ENCODE results near the gene ONECUT1. TPM values are rescaled to one million over a fixed set of nuclear protein-coding genes. Genes with fewer than 3 reads are reported as not detected.

ONECUT1 gene
- total RNA-seq, 1 donor from 2014 or later: not detected

- peak in 1 of 2 donors; percentile 28 for DNase-seq (ENCODE audit: low read depth in 2 of 2)
Measured at GRCh38 chr15:52783929-52784798, 6.0 kb downstream of the ONECUT1 start.

GRCh38 chr15:52783191-52783829, 6.8 kb downstream of the ONECUT1 start:
- peak in 1 of 2 donors; percentile 33 for DNase-seq (ENCODE audit: low read depth in 2 of 2)

GRCh38 chr15:52782514-52782913, 7.6 kb downstream of the ONECUT1 start:
- no peak for DNase-seq (ENCODE audit: low read depth in 2 of 2)

- DNase-seq (ENCODE audit: low read depth in 2 of 2): peak; percentile 14 to 52
Measured at GRCh38 chr15:52780172-52780980, 9.8 kb downstream of the ONECUT1 start.

- DNase-seq (ENCODE audit: low read depth in 2 of 2): no peak
Measured at GRCh38 chr15:52778457-52778856, 11.7 kb downstream of the ONECUT1 start.

GRCh38 chr15:52772766-52773165, 17.4 kb downstream of the ONECUT1 start:
- no peak for DNase-seq (ENCODE audit: low read depth in 2 of 2)

- peak in 1 of 2 donors; percentile 26 for DNase-seq (ENCODE audit: low read depth in 2 of 2)
Measured at GRCh38 chr15:52765785-52766184, 24.4 kb downstream of the ONECUT1 start.

- DNase-seq (ENCODE audit: low read depth in 2 of 2): no peak
Measured at GRCh38 chr15:52764731-52765130, 25.4 kb downstream of the ONECUT1 start.

- no peak for DNase-seq (ENCODE audit: low read depth in 2 of 2)
Measured at GRCh38 chr15:52762621-52763020, 27.5 kb downstream of the ONECUT1 start.

GRCh38 chr15:52760562-52760961, 29.6 kb downstream of the ONECUT1 start:
- DNase-seq (ENCODE audit: low read depth in 2 of 2): no peak

GRCh38 chr15:52759969-52760368, 30.2 kb downstream of the ONECUT1 start:
- DNase-seq (ENCODE audit: low read depth in 2 of 2): no peak

- no peak for DNase-seq (ENCODE audit: low read depth in 2 of 2)
Measured at GRCh38 chr15:52757496-52757895, 32.6 kb downstream of the ONECUT1 start.

- no peak for DNase-seq (ENCODE audit: low read depth in 2 of 2)
Measured at GRCh38 chr15:52751522-52751921, 38.6 kb downstream of the ONECUT1 start.

GRCh38 chr15:52749258-52749657, 40.9 kb downstream of the ONECUT1 start:
- DNase-seq (ENCODE audit: low read depth in 2 of 2): no peak

GRCh38 chr15:52746162-52746757, 43.9 kb downstream of the ONECUT1 start:
- no peak for DNase-seq (ENCODE audit: low read depth in 2 of 2)

GRCh38 chr15:52745326-52746161, 44.6 kb downstream of the ONECUT1 start:
- no peak for DNase-seq (ENCODE audit: low read depth in 2 of 2)

- no peak for DNase-seq (ENCODE audit: low read depth in 2 of 2)
Measured at GRCh38 chr15:52738311-52738710, 51.8 kb downstream of the ONECUT1 start.

GRCh38 chr15:52737720-52738119, 52.4 kb downstream of the ONECUT1 start:
- no peak for DNase-seq (ENCODE audit: low read depth in 2 of 2)

GRCh38 chr15:52735231-52736089, 54.7 kb downstream of the ONECUT1 start:
- DNase-seq (ENCODE audit: low read depth in 2 of 2): peak; percentile 76 to 82

GRCh38 chr15:52734329-52734728, 55.8 kb downstream of the ONECUT1 start:
- DNase-seq (ENCODE audit: low read depth in 2 of 2): no peak
